GM12892 (cell line): Measurements from ENCODE around the gene PIP4K2A.

Experiments
- POLR2A ChIP-seq: IDR thresholded peaks from 2 replicates; pipeline ENCODE4 v1.6.1; 2011; ENCODE audit warnings: low read depth, low read length, control low read depth
- POLR2AphosphoS5 ChIP-seq: IDR thresholded peaks from 2 replicates; pipeline ENCODE4 v1.6.1; 2011; ENCODE audit warnings: low read depth, low read length, control low read depth
- TAF1 ChIP-seq: IDR thresholded peaks from 2 replicates; pipeline ENCODE4 v1.6.1; 2011; ENCODE audit warnings: low read depth, mild to moderate bottlenecking, control low read depth, low read length, borderline replicate concordance

GRCh38 chr10:22647244-22647643 lies 67.1 kb downstream of the PIP4K2A start:
- TF ChIP-seq POLR2A (no peak), POLR2AphosphoS5 (no peak), TAF1 (no peak)
